PC-9 (cell line): ENCODE results near the gene PRDX1. TPM values are rescaled to one million over a fixed set of nuclear protein-coding genes. Genes with fewer than 3 reads are reported as not detected.
"Not testable (repeated sequence)": the region's sequence is repeated elsewhere in the genome, so short reads cannot be mapped to it uniquely, and the experiment has no call there.

Experiments used
- BruUV-seq: library from RNA; stranded (reverse); fragments of 400-500 nt; replicated peaks from 2 replicates; lab custom pipeline; 2021; lab: Mats Ljungman, UMichigan
- CTCF ChIA-PET: fragments of 300-600 bp; sonication (Branson Sonifier 250); formaldehyde crosslinking; loops from one replicate; lab custom pipeline; 2022; ENCODE audit warnings: antibody characterized with exemption; lab: Charles Lee
- POLR2A ChIA-PET: fragments of 300-600 bp; sonication (Branson Sonifier 250); formaldehyde crosslinking; loops from one replicate; lab custom pipeline; 2022; ENCODE audit warnings: antibody characterized with exemption; ENCODE audit not compliant: unreplicated experiment; lab: Charles Lee
- DNase-seq, 2 experiments: peaks; one replicate each; pipeline versions ENCODE4 v3.0.0 to v3.0.0-alpha.2; 2015 to 2022; ENCODE audit warnings: mixed read lengths in 1 of 2
- H2AFZ ChIP-seq: fragments of 200-600 bp; sonication (generic); 2 replicates; pipeline ENCODE4 v1.8.1; 2017; ENCODE audit warnings: antibody characterized with exemption
- H3F3A ChIP-seq: fragments of 200-600 bp; sonication (generic); 2 replicates; pipeline ENCODE4 v1.8.1; 2017; ENCODE audit warnings: antibody characterized with exemption, mild to moderate bottlenecking, low read depth; ENCODE audit not compliant: insufficient read depth
- H3K27ac ChIP-seq: fragments of 200-600 bp; sonication (generic); 2 replicates; pipeline ENCODE4 v1.6.1; 2016; ENCODE audit warnings: mixed run types
- H3K27me3 ChIP-seq: fragments of 200-600 bp; sonication (generic); 2 replicates; pipeline ENCODE4 v1.6.1; 2016; ENCODE audit warnings: low read depth, mixed run types; ENCODE audit not compliant: insufficient read depth
- H3K36me3 ChIP-seq: fragments of 200-600 bp; sonication (generic); 2 replicates; pipeline ENCODE4 v1.6.1; 2016; ENCODE audit warnings: low read depth, mixed run types
- H3K4me1 ChIP-seq: fragments of 200-600 bp; sonication (generic); replicated peaks from 2 replicates; pipeline ENCODE4 v1.6.1; 2016; ENCODE audit warnings: mixed run types; ENCODE audit not compliant: insufficient read depth
- H3K4me2 ChIP-seq: fragments of 200-600 bp; sonication (generic); 2 replicates; pipeline ENCODE4 v1.6.1; 2017; ENCODE audit warnings: mixed run types
- H3K4me3 ChIP-seq: fragments of 200-600 bp; sonication (generic); 2 replicates; pipeline ENCODE4 v1.6.1; 2016; ENCODE audit warnings: mixed run types
- H3K79me2 ChIP-seq: fragments of 200-600 bp; sonication (generic); 2 replicates; pipeline ENCODE4 v1.6.1; 2017; ENCODE audit warnings: low read depth, mixed run types
- H3K9me2 ChIP-seq: fragments of 200-600 bp; sonication (generic); 2 replicates; pipeline ENCODE4 v1.8.1; 2017; ENCODE audit warnings: mild to moderate bottlenecking; ENCODE audit not compliant: insufficient read depth
- H3K9me3 ChIP-seq: fragments of 200-600 bp; sonication (generic); 2 replicates; pipeline ENCODE4 v1.8.1; 2016; ENCODE audit warnings: low read depth; ENCODE audit not compliant: insufficient read depth
- H4K20me1 ChIP-seq: fragments of 200-600 bp; sonication (generic); 2 replicates; pipeline ENCODE4 v1.8.1; 2017; ENCODE audit not compliant: insufficient read depth
- CTCF ChIP-seq: fragments of 200-600 bp; sonication (generic); conservative IDR thresholded peaks from 2 replicates; pipeline ENCODE4 v1.6.1; 2017; ENCODE audit warnings: mixed run types, antibody characterized with exemption, mild to moderate bottlenecking, moderate library complexity
- EZH2 ChIP-seq: fragments of 200-600 bp; sonication (generic); IDR thresholded peaks from 2 replicates; pipeline ENCODE4 v1.8.0; 2017; ENCODE audit warnings: antibody characterized with exemption, low read depth
- intact Hi-C: fragments of 100-400 bp; cut with micrococcal nuclease; formaldehyde crosslinking; loops from one replicate; pipeline ENCODE4 v1.10.0; 2022; ENCODE audit not compliant: unreplicated experiment
- total RNA-seq: library from RNA; stranded (reverse); gene quantifications from 2 replicates; pipeline ENCODE4 v1.2.3, GENCODE V29; 2021

Gene PRDX1
- total RNA-seq, 1 experiment from 2014 or later, result 1,838 TPM

- Histone ChIP-seq H3K36me3 (no peaks in the 10 kb centered on the region), H3K4me3 (no peak overlapping the region), H3K79me2 (no peaks in the 10 kb centered on the region), H3K9me2 (no peaks in the 10 kb centered on the region), H3K27me3 (no peaks in the 10 kb centered on the region), H2AFZ (no peak overlapping the region), H3F3A (no peaks in the 10 kb centered on the region), H4K20me1 (no peaks in the 10 kb centered on the region), H3K9me3 (no peaks in the 10 kb centered on the region; the same call in 1 of the 2 replicates), H3K4me1 (no peaks in the 10 kb centered on the region), H3K27ac (no peak overlapping the region), H3K4me2 (no peak overlapping the region)
- intact Hi-C loops, result no loop called here
- ChIA-PET POLR2A (interaction anchor here (0.6 to 0.7 kb wide), 2 partner anchors 75 to 480 kb away, joined by 5 to 8 read pairs; no protein-coding TSS in a partner anchor), CTCF (interaction anchor here (0.6 kb wide), 1 partner anchor 458 kb away, joined by 3 read pairs; no protein-coding TSS in a partner anchor)
- DNase-seq, result no peak
- TF ChIP-seq CTCF (no peak), EZH2 (no peak)
- BruUV-seq, result no TSS peak
Observed at GRCh38 chr1:45473302-45473701, 48.4 kb downstream of the PRDX1 start.

GRCh38 chr1:45470306-45470798 lies 51.3 kb downstream of the PRDX1 start:
- H4K20me1 ChIP-seq, result no peaks in the 10 kb centered on the region
- H3K36me3 ChIP-seq, result no peaks in the 10 kb centered on the region
- ChIA-PET POLR2A (no interaction called here), CTCF (interaction anchor here (0.5 to 0.6 kb wide), 2 partner anchors 13 to 670 kb away, joined by 3 read pairs; partner anchors contain the start of gene PLK3)
- H3K4me1 ChIP-seq, result no peaks in the 10 kb centered on the region
- no peak overlapping the region for H3K4me2 ChIP-seq
- no peak overlapping the region for H2AFZ ChIP-seq
- H3K27me3 ChIP-seq, result no peaks in the 10 kb centered on the region
- H3K27ac ChIP-seq, result no peak overlapping the region
- TF ChIP-seq EZH2, result no peak
- TF ChIP-seq CTCF, result no peak
- no peaks in the 10 kb centered on the region for H3F3A ChIP-seq
- no peaks in the 10 kb centered on the region; the same call in 1 of the 2 replicates for H3K9me3 ChIP-seq
- H3K79me2 ChIP-seq, result no peaks in the 10 kb centered on the region
- H3K9me2 ChIP-seq, result no peaks in the 10 kb centered on the region
- H3K4me3 ChIP-seq, result no peak overlapping the region
- DNase-seq, result no peak
- intact Hi-C loops, result no loop called here
- BruUV-seq, result no TSS peak

- intact Hi-C loops, H4K20me1 ChIP-seq, H3K79me2 ChIP-seq, BruUV-seq, POLR2A ChIA-PET, H3K9me2 ChIP-seq, H2AFZ ChIP-seq, H3K4me3 ChIP-seq, H3K27ac ChIP-seq, H3K36me3 ChIP-seq, H3K27me3 ChIP-seq, H3K9me3 ChIP-seq, H3K4me2 ChIP-seq, H3K4me1 ChIP-seq, CTCF ChIA-PET, H3F3A ChIP-seq, DNase-seq: not testable (repeated sequence)
Observed at GRCh38 chr1:45467353-45467752, 54.3 kb downstream of the PRDX1 start.

GRCh38 chr1:45465277-45465676 lies 56.4 kb downstream of the PRDX1 start:
- no peak overlapping the region for H3K27ac ChIP-seq
- H3K27me3 ChIP-seq, result no peaks in the 10 kb centered on the region
- no peaks in the 10 kb centered on the region for H3F3A ChIP-seq
- no TSS peak for BruUV-seq
- no peaks in the 10 kb centered on the region for H3K4me1 ChIP-seq
- ChIA-PET CTCF (no interaction called here), POLR2A (no interaction called here)
- H3K9me3 ChIP-seq, result no peaks in the 10 kb centered on the region
- H4K20me1 ChIP-seq, result no peaks in the 10 kb centered on the region
- TF ChIP-seq EZH2 (no peak), CTCF (no peak)
- H3K9me2 ChIP-seq, result no peaks in the 10 kb centered on the region
- H3K4me2 ChIP-seq, result no peak overlapping the region
- no peak overlapping the region for H3K4me3 ChIP-seq
- H2AFZ ChIP-seq, result no peak overlapping the region
- H3K79me2 ChIP-seq, result no peaks in the 10 kb centered on the region
- H3K36me3 ChIP-seq, result no peaks in the 10 kb centered on the region
- intact Hi-C loops, result no loop called here
- DNase-seq, result no peak
